GM21447 (cell line): Measurements from ENCODE around the gene CSDE1.

Experiments
- ATAC-seq: cut with Tn5 transposase; IDR thresholded peaks from one replicate; pipeline ENCODE4 v1.9.1; 2021; ENCODE audit not compliant: unreplicated experiment

Gene CSDE1

DNA sequence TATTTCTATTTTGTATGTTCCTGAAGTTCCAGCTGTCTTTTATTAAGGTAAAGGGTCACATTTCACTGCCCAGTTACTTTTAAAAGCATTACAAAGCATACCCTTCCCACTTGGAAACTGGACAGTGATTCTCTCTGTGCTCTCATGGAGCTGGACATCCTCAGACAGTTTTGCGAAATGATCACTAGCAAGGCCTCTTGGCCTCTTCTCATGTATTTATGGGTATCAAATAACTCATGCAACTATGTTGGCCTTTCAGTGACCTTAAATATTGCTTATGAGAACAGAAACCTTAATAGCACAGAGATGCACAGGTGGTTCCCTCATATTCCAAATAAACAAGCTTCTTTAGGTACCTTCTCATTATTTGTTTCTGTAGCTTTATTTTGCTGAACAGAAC is 54.5 kb downstream of the CSDE1 start:
- ATAC-seq, result no peak

DNA sequence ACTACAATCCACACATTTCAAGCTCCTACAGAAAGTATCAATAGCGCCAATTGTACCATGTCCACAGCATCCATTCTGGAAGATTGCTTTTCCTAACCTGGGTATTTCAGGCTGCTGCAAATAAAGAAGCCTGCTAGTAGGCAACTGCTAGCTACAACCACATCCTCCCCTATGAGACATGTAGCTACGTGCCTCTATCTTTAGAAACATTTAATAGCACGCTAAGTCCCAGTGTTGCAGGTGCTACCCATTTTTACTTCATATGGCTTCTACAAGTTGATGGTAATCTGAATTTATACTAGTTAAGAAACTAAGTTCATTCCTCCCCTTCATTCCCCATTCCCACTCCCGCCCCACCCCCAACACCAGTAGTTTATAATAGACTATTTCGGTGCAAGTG is 55.0 kb downstream of the CSDE1 start:
- ATAC-seq, result no peak

DNA sequence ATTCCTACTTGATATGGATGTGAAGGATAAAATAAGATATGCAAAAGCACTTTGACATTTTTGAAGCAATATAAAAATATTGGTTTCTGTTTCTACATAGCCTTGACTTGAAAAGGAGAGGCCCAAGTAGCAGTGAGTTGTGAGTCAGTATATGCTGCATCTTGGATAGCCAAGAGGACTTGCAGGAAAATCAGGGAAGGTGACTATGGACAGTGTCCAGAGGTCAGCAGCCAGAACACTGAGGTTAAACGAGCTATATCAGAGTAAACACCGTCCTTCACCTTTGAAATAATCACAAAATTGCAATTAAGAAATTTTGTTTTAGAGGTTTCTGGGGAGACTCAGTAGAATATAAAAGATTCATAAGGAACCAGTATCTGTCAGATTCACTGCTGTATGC is 55.9 kb downstream of the CSDE1 start:
- ATAC-seq, result no peak

DNA sequence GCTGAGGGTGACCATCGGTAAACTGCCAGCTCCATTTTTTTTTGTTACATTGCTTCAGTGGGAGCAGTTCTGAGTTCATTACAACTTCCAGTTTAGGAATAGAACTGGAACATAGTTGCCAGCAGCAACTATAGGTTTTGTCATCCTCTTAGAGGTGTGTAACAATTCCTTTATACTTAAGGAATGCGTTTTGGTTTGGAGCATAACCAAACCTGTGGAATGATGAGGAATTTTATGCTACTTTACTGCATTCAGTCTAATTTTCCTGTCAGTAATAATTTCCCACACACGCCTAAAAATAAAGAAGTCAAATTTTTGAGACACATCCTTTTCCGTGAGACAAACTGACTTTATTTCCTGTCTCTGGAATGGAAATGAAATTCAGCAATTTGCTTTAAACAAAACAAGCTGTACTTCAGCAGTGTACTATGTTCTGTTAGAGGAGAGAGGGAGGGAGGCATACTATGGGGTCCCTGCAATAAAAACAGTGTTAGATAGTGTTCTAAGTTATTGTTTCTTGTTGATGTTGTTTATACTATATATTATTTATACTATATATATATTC is 57.7 kb downstream of the CSDE1 start:
- ATAC-seq, result no peak

DNA sequence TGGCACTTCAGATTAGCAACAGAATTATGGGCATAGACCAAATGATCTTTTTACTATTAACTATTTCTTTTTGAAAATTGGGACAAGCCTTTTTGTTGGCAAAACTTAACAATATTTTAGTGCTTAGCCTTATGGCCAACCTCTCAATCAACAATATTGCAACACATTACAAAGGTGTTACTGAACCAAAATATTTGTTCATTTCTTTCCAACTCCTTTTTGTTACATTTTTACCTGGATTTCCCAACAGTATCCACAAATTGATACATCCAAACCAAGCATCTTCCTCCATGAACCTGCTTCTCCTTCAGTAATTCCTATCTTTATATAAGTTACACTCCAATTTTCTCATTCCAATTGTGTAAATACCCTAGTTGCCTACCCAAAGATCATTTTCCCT is 61.0 kb downstream of the CSDE1 start:
- no peak for ATAC-seq

DNA sequence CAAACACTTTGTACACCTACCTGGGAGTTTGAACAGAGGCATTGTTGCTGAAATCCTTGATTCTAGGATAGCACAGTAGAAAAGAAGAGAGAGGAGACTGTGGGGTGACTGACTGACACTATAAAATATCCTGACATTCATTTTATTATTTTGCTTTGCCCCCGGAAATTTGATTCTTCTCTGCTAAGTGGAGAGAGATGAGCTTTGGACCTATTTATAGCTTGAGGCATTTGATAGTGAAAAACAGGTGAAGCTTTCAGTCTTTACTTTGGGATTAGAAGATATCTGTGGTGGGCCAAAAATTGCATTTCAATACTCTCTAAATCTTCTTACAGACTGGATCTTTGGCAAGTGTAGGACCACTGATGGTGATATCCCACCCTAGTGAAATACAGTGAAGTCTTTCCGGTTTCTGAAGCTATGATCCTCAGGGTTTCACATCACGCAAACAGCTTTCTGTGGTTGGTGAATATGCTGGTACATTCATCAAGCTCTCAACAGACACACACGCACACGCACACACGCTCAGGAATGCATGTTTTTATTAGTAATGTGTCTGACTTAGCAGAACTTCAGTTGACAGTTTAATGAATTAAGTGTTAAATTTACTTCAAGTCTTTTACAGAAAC is 62.2 kb downstream of the CSDE1 start, which contains the start of gene AMPD1:
AMPD1 (minus strand) TSS at position 117 of the 629 bp plus-strand sequence; CDS start at position 42, 75 bp downstream.
- no peak for ATAC-seq

DNA sequence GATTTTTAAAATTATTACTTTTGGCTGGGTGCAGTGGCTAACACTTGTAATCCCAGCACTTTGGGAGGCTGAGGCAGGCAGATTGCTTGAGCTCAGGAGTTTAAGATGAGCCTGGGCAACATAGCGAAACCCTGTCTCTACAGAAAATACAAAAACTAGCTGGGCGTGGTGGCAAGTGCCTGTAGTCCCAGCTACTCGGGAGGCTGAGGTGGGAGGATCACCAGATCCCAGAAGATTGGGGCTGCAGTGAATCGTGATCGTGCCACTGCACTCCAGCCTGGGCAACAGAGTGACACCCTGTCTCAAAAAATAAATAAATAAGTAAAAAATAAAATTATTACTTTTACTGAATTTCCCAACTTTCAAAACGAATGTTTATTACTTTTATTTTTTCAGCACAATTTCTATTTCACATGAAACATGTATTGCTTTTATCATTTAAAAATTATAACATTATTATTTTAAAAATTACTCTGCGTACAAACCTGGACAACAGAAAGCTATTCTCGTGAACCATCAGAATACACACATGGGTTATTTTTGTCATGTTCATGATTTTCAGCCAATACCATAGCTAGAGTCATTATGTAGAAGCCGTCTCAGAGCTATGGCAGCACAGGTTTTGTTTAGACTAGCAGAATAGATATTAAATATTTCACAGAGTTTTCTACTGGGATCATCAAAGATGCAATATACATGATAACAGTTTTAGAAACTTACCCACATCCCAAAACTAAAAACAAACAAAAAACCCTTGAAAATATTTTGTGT is 63.1 kb downstream of the CSDE1 start:
- no peak for ATAC-seq

DNA sequence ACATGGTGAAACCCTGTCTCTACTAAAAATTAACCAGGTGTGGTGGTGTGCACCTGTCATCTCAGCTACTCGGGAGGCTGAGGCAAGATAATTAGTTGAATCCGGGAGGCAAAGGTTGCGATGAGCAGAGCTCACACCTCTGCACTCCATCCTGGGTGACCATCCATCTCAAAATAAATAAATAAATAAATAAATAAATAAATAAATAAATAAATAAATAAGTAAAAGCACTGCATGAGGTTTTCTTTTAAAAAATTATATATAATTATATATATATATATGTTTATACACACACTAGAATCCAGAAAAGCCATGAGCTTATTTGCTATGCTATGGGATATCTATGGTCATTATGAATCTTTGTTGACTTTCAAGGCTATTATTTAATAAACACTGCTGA is 64.8 kb downstream of the CSDE1 start:
- ATAC-seq, result no peak

DNA sequence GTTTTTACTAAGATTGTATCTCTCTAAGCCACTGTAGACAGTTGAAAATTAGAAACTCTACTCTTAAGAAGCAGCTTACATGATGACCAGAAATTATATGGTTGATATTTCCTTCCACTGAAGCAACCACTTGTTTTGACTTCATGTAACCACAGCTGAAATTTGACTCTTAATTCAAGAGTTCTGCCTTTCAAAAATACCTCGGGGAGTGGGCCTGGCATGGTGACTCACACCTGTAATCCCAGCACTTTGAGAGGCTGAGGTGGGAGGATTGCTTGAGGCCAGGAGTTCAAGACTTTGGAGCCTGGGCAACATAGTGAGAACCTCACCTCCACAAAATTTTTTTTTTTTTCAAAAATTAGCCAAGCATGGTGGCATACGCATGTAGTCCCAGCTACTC is 66.7 kb downstream of the CSDE1 start:
- no peak for ATAC-seq

DNA sequence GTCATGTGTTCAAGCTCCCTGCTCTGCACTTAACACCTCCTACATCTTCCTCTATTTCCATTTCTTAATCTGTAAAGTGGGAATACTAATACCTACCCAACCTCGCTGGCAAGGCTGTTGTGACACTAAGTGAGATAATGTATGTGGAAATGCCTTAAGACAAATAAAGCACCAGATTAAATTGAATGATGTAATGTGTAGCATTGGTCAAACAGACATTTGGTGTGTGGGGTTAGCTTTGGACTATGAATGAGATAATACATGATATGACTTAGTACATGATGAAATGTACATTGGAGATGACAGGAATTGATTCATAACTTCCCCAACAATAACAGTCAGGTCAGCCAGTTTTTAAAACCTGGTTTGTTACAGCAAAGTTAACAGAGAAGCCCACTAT is 67.6 kb downstream of the CSDE1 start:
- ATAC-seq, result no peak

DNA sequence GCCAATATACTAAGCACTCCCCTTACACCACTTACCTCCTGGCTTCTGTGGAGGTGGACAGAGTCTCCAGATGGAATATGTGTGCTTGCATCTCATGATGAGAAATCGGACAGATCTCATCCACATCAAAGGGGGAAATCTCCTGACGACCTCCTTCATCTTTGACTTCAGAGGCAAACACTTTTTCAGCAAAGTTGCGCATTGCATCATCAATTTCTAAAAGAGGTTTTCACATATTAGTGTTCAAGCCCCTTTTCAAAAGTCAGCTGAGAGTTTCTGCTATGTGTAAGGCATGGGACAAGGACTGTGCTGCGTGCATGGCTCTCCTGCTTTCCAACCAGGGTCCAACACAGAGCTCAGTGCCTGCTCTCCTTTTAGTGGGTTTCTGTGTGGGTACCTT is 69.3 kb downstream of the CSDE1 start:
- ATAC-seq, result no peak

DNA sequence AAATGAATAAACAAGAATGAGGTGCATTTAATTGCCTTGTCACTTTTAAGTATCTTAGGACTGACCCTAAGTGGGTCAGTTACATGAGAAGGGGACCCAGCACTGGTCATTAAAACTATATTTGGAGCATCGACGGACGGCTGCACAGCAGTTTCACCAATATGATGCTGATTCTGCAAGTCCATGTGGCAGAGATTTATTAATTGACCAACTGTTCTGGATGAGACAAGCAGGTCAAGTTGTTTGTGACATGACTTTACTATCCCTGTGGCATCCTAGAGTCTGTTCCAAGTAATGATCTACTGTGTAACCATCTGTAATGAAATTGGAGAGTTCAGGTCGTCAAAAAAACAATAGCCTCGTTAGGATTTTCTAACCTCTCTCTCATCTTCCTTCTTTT is 71.9 kb downstream of the CSDE1 start:
- ATAC-seq, result no peak

DNA sequence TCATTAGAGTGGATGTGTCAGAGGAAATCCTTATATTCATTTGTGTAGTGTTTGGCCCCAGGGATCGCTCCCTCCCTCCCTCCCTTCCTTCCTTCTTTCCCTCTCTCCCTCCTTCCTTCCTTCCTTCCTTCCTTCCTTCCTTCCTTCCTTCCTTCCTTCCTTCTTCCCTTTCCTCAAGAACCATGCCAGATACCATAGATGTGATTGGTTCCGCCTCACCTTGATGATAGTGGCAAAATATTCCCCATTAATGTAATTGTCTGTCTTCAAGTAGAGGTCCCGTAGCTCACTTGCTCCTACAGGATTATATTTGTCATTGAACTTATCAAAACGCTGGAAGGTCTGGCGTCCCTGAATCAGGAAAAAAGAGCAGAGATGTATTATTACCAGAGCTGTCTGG is 80.1 kb downstream of the CSDE1 start:
- no peak for ATAC-seq

DNA sequence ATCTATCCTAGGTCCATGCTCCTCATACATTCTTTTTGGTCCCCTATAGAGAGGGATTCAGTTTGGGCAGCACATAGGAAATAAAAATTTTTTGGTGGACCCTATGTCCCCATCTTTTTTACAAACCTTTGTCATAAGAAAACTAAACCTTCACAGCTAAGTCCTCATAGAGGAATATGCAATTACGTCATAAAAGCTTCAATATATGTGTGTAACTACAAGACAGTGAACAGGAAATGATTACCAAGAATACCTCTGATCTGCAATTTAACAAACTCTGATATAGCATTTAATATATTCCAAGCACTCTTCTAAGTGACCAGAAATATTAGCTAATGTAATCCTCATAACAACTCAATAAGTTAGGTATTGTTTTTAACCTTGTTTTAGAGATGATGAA is 81.7 kb downstream of the CSDE1 start:
- ATAC-seq, result no peak

DNA sequence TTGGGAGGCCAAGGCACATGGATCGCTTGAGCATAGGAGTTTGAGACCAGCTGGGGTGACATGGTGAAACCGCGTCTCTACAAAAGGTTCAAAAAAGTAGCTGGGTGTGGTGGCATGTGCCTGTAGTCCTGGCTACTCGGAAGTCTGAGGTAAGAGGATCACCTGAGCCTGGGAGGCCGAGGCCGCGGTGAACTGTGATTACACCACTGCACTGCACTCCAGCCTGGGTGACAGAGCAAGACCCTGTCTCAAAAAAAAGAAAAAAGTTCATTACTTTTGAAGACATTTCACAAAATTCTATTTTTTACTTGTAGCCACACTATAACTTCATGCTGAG is 85.9 kb downstream of the CSDE1 start:
- ATAC-seq, result no peak

DNA sequence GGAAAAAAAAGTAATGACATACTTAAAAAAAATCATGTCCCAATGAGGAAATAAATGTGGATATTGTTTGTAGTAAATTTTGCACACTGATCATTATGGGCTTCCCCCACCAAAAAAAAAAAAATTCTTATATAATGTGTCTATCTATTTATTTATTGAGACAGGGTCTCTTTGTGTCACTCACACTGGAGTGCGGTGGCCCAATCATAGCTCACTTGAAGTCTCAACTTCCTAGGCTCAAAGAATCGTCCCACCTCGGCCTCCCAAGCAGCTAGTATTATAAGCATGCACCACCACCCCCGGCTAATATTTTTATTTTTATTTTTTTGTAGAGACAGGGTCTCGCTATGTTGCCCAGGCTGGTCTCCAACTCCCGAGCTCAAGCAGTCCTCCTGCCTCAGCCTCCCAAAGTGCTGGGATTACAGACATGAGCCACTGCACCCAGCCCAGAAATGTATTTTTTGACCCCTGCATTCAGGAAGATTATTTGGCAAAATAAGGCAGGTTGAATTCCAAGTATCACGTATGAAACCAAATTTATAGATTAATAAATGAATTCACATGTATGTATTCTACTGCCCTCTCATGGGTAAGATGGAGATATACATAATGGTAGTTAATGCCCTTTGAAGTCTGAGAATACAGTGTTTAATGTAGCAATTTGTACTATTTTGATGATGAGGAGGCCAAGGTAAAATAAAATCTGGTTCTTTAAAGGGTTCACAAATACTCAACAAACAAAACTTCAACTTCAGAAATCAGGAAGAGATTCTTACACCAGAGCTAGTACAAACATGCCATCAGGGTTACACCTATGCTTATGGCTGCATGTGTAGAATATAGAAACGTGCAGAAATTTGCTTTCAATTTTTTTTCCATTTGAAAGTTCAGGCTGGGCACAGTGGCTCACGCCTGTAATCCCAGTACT is 86.5 kb downstream of the CSDE1 start:
- no peak for ATAC-seq

DNA sequence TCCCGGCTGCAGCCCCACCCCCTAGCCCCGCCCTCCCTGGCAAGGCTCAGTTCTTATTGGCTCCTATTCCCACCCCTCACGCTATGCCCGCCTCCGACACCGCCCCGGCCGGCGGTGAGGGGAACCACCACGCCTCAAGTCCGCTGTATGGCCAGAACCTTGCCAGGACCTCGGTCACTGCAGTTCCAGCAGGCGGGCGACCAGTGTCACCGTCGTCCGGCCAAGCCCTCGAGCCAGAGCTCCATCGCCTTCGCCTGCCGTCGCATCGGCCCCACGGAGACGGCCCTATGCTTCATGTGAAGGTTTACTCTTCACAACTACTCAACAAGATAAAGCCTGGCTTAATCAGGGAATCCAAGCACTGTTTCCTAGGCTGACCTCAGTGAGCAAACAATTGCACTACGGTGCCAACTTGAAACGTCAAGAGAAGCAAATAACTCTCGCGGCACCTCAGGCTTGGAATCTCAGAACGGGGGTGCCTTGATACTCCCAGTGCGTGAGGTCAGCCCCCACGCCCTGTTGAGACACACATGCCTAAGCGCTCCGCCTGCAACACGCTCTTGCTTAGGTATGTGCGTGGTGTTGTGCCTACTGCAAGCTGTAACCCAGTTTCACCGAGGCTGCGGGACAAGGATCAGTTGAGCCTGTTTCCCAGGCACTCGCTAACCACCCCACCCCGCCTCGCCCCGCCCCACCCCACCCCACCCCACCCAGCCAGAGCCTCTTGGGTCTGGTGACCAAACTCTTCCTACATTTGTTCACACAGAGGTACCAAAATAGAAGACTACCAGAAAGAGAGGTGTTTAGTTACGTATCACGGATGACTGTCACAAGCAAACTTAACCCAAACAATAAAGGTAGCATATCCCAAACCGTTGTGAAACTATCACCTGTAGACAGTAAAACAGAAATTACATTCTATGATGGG is 87.4 kb downstream of the CSDE1 start:
- peak; percentile 99 for ATAC-seq

DNA sequence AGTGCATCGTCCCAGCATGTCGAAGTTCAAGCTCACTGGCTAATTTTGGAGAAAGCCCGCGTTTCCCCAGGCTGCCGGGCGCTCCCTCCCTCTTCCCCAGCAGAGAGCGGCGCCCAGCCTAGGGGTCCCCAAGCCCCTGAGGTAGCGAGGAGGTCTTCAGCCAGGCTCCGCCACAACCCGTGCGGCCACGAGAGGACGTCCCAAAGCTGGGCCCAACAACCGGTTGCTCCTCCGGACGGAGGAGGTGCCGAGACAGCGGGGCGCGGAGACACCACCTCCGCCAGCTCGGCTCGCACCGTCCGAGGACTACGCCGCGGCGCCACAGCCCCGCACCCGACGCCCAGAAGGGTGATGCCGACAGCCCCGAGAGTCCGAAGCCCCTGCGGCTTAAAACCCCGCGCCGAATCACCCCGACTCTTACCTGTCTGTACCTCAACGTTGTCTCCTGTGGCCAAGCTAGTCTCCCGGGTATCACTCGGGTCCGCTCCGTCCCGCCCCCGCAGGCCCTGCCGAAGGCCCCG is 88.2 kb downstream of the CSDE1 start, which contains the start of gene DENND2C:
DENND2C (minus strand) TSS at position 488 of the 521 bp plus-strand sequence. CDS start 44,065 bp downstream, outside the sequence.
- peak; percentile 52 for ATAC-seq

DNA sequence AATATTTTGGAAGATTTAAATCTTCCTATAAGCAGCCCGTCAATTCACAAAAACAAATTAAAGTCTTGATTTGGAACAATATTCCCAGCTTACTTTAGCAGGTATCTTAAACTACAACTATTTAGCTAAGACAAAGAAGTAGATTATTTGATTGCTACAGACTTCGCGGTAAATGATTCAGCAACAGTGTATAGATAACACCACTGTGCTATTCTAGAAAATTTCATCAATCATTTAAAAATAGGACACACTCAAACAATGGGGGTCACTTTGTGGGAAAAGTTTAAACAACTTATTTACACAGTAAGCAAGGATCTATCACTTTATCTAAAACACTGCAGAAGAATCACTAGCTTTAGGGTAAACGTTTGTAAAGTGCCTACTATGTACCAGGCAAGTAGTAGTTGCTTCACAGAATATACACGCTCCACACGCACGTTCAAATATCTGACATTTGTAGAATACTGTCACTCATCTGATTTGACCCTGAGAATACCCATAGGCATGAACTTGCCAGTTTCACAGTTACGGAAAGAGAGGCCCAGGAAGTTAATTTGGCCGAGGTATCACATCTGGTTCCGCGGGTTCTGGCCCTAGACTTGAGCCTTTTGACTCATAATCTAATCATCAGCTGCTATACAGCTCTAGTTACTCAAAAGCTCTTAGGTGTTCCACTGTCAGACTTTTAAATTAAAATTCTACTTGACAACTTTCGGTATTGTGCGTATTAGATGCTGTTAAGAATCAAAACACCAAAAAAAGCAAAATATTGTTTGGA is 88.8 kb downstream of the CSDE1 start:
- no peak for ATAC-seq
